Rectal smooth muscle tissue (tissue), 1 donor: ENCODE data around the gene ERMP1.
"Not testable (repeated sequence)": the region's sequence is repeated elsewhere in the genome, so short reads cannot be mapped to it uniquely, and the experiment has no call there.

Experiments used
- H3K27ac ChIP-seq: one replicate; pipeline ENCODE4 v1.7.0; 2013; ENCODE audit warnings: low read depth, low read length, inconsistent platforms
- H3K27me3 ChIP-seq: one replicate; pipeline ENCODE4 v1.7.0; 2013; ENCODE audit warnings: low read length; ENCODE audit not compliant: control insufficient read depth, insufficient read depth
- H3K36me3 ChIP-seq: one replicate; pipeline ENCODE4 v1.7.0; 2013; ENCODE audit warnings: low read length; ENCODE audit not compliant: control insufficient read depth, insufficient read depth
- H3K4me1 ChIP-seq: one replicate; pipeline ENCODE4 v1.7.0; 2013; ENCODE audit warnings: low read length; ENCODE audit not compliant: control insufficient read depth, insufficient read depth
- H3K4me3 ChIP-seq: one replicate; pipeline ENCODE4 v1.7.0; 2013; ENCODE audit warnings: low read length
- H3K9ac ChIP-seq: one replicate; pipeline ENCODE4 v1.7.0; 2013; ENCODE audit warnings: low read length

ERMP1 gene

GRCh38 chr9:5784526-5785315, 48.2 kb downstream of the ERMP1 start:
- no peaks in the 10 kb centered on the region for H3K4me1 ChIP-seq
- H3K27ac ChIP-seq = no peak overlapping the region
- no peak overlapping the region for H3K9ac ChIP-seq
- peaks cover 16% of the 10 kb centered on the region for H3K36me3 ChIP-seq
- H3K27me3 ChIP-seq = no peaks in the 10 kb centered on the region
- H3K4me3 ChIP-seq = no peak overlapping the region

- peaks cover 16% of the 10 kb centered on the region for H3K36me3 ChIP-seq
- H3K27ac ChIP-seq = no peak overlapping the region
- no peaks in the 10 kb centered on the region for H3K4me1 ChIP-seq
- no peak overlapping the region for H3K4me3 ChIP-seq
- H3K27me3 ChIP-seq = no peaks in the 10 kb centered on the region
- H3K9ac ChIP-seq = no peak overlapping the region
Observed at GRCh38 chr9:5783982-5784381, 48.9 kb downstream of the ERMP1 start.

- not testable (repeated sequence) for H3K4me3 ChIP-seq, H3K9ac ChIP-seq, H3K4me1 ChIP-seq, H3K27me3 ChIP-seq, H3K27ac ChIP-seq
- peaks cover 21% of the 10 kb centered on the region for H3K36me3 ChIP-seq
Observed at GRCh38 chr9:5783420-5783819, 49.5 kb downstream of the ERMP1 start.

- not testable (repeated sequence) for H3K4me3 ChIP-seq, H3K9ac ChIP-seq, H3K36me3 ChIP-seq, H3K27me3 ChIP-seq, H3K4me1 ChIP-seq, H3K27ac ChIP-seq
Observed at GRCh38 chr9:5779705-5780218, 53.2 kb downstream of the ERMP1 start.

- no peak overlapping the region for H3K27ac ChIP-seq
- no peaks in the 10 kb centered on the region for H3K27me3 ChIP-seq
- peaks cover 13% of the 10 kb centered on the region for H3K36me3 ChIP-seq
- no peaks in the 10 kb centered on the region for H3K4me1 ChIP-seq
- H3K4me3 ChIP-seq = peak overlapping the region; percentile 39
- no peak overlapping the region for H3K9ac ChIP-seq
Observed at GRCh38 chr9:5778805-5779204, 54.1 kb downstream of the ERMP1 start.

- Histone ChIP-seq H3K9ac (no peak overlapping the region), H3K27me3 (no peaks in the 10 kb centered on the region), H3K4me1 (no peaks in the 10 kb centered on the region), H3K27ac (no peak overlapping the region), H3K4me3 (no peak overlapping the region), H3K36me3 (peaks cover 10% of the 10 kb centered on the region)
Observed at GRCh38 chr9:5773324-5773999, 59.5 kb downstream of the ERMP1 start.

- H3K27me3 ChIP-seq = no peaks in the 10 kb centered on the region
- H3K9ac ChIP-seq = no peak overlapping the region
- no peak overlapping the region for H3K4me3 ChIP-seq
- no peaks in the 10 kb centered on the region for H3K4me1 ChIP-seq
- H3K27ac ChIP-seq = no peak overlapping the region
- peaks cover 26% of the 10 kb centered on the region for H3K36me3 ChIP-seq
Observed at GRCh38 chr9:5767968-5768932, 64.7 kb downstream of the ERMP1 start.

- Histone ChIP-seq H3K9ac (no peak overlapping the region), H3K4me3 (no peak overlapping the region), H3K36me3 (peaks cover 25% of the 10 kb centered on the region), H3K4me1 (no peaks in the 10 kb centered on the region), H3K27me3 (no peaks in the 10 kb centered on the region), H3K27ac (no peak overlapping the region)
Observed at GRCh38 chr9:5764130-5764868, 68.6 kb downstream of the ERMP1 start.

- Histone ChIP-seq H3K9ac (no peak overlapping the region), H3K27me3 (no peaks in the 10 kb centered on the region), H3K4me3 (no peak overlapping the region), H3K4me1 (no peaks in the 10 kb centered on the region), H3K27ac (no peak overlapping the region), H3K36me3 (peaks cover 18% of the 10 kb centered on the region)
Observed at GRCh38 chr9:5762421-5762820, 70.5 kb downstream of the ERMP1 start.

GRCh38 chr9:5760338-5760737, 72.6 kb downstream of the ERMP1 start:
- Histone ChIP-seq H3K9ac (no peak overlapping the region), H3K36me3 (peaks cover 14% of the 10 kb centered on the region), H3K4me1 (no peaks in the 10 kb centered on the region), H3K27me3 (no peaks in the 10 kb centered on the region), H3K27ac (no peak overlapping the region), H3K4me3 (no peak overlapping the region)

GRCh38 chr9:5756633-5757032, 76.3 kb downstream of the ERMP1 start:
- no peaks in the 10 kb centered on the region for H3K36me3 ChIP-seq
- H3K4me3 ChIP-seq = no peak overlapping the region
- H3K4me1 ChIP-seq = no peaks in the 10 kb centered on the region
- no peak overlapping the region for H3K9ac ChIP-seq
- H3K27ac ChIP-seq = no peak overlapping the region
- no peaks in the 10 kb centered on the region for H3K27me3 ChIP-seq
